Choroid plexus epithelial cell (primary cell): ENCODE results near the gene REPIN1.

Experiments
- DNase-seq: peaks from one replicate; pipeline ENCODE4 v3.0.0-alpha.2; 2010; ENCODE audit warnings: low read depth
- H3K4me3 ChIP-seq: 2 replicates; pipeline ENCODE4 v1.5.1; 2011; ENCODE audit warnings: low read depth, mild to moderate bottlenecking, control low read depth, low read length, moderate library complexity
- TF ChIP-seq, protein P1 (sequence below): conservative IDR thresholded peaks from 2 replicates; pipeline ENCODE4 v1.5.1; 2011; ENCODE audit warnings: low read depth, mild to moderate bottlenecking, control low read depth, inconsistent platforms, low read length, moderate library complexity

The REPIN1 gene

DNA sequence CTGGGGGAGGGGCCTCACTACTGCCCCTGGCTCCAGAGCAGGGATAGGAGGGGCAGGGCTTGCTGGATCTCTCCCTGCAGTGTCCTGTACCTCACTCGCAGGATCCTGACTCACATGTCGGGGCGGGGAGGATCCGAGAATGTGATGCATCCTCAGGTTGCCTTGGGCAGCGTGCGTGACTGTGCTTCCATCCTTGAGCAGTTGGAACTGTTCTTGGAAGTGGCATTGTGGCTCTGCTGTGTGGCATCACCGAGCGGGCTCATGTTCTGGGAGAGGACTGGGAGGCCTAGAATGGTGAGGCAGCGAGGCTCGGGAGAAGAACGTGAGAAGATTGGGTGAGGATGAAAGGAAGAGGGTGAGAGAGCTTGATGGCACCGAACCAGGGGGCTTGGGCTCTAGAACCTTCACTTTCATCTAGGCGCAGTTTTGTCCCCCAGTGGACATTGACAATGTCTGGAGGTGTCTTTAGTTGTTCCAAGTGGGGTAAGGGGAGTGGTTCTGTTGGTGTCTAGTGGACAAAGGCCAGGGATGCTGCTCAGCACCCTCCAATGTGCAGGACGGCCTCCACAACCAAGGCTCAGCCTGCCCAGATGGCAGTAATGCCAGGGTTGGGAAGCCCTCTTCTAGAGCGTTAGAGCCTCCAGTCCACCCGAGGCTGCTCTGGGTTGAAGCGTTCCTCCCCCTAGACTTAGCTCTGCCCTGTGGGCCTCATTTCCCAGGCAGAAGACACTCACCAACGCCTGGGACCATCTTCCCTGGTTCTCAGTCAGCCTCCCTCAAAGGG, 35.6 kb upstream of the REPIN1 start:
- DNase-seq = no peak
- TF ChIP-seq, protein P1, sequence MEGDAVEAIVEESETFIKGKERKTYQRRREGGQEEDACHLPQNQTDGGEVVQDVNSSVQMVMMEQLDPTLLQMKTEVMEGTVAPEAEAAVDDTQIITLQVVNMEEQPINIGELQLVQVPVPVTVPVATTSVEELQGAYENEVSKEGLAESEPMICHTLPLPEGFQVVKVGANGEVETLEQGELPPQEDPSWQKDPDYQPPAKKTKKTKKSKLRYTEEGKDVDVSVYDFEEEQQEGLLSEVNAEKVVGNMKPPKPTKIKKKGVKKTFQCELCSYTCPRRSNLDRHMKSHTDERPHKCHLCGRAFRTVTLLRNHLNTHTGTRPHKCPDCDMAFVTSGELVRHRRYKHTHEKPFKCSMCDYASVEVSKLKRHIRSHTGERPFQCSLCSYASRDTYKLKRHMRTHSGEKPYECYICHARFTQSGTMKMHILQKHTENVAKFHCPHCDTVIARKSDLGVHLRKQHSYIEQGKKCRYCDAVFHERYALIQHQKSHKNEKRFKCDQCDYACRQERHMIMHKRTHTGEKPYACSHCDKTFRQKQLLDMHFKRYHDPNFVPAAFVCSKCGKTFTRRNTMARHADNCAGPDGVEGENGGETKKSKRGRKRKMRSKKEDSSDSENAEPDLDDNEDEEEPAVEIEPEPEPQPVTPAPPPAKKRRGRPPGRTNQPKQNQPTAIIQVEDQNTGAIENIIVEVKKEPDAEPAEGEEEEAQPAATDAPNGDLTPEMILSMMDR = no peak
- H3K4me3 ChIP-seq = no peak overlapping the region

DNA sequence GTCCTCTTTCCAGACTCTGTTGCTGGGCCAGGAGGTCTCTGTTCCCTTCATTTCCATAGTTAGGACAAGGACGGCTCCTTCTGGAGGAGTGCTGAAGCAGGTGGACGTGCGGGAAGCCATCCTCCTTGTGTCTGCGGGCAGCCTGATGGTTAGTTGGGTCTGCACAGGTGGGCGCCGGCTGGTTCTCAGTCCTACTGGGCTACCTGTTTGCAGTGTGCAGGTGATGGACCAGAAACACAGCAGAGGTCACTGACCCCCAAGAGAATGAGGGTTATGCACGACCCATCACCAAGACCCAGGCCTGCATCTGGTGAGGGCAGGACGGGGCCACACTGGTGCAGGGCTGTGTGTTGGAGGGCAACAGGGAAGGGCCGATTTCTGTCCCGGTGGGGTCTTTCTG, 35.0 kb upstream of the REPIN1 start:
- DNase-seq = no peak
- no peak overlapping the region for H3K4me3 ChIP-seq
- TF ChIP-seq, protein P1 = no peak

DNA sequence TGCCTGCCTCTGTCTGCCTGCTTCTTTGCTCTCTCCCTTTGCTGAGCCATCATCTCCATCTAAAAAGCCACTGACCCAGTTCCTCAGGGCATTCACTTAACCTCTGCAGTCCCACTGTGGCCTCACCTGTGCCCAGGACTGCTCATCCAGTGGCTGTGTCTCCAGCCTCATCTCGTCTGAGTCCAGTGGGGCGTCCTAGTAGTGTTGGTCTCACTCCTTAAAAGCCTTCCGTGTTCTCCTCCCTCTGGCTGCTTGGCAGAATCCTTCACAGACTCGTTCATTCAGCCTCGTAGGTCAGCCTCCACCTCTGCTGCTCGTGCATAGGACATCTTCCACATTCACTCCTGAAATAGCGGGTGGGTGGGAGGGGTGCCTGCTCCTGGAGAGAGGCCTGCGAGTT, 34.5 kb upstream of the REPIN1 start:
- TF ChIP-seq, protein P1 = no peak
- DNase-seq = no peak
- no peak overlapping the region for H3K4me3 ChIP-seq

DNA sequence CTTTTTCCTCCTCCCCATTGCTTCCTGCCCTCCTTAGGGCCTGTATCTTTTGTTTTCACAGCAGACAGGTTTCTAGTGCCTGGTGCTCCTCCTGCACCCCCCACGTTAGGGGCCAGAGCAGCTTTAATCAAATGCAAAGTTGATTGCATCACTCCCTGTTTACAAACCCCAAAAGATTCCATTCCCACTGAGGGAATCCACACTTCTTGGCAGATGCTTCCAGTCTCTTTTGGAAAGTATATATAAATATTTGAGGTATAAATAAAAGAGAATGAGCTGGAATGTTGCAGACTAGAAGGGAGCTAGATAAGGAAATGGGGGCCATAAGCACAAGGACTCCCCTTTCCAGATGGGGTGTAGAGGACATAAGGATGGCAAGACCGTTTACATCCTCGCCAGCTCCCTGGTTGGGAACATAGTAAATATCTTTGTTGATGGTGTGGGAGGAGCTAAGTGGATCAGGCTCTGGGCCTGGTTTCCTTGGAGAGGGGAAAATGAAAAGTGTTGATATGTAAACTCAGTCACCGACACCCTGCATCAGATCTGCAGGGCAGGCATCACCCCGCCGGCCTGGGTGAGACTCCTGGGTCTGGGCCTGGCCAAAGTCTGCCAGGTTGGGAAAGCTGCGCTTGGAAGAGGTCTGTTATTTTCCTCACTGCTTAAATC, 33.4 kb upstream of the REPIN1 start:
- no peak overlapping the region for H3K4me3 ChIP-seq
- peak; percentile 77 for DNase-seq
- TF ChIP-seq, protein P1 = no peak

DNA sequence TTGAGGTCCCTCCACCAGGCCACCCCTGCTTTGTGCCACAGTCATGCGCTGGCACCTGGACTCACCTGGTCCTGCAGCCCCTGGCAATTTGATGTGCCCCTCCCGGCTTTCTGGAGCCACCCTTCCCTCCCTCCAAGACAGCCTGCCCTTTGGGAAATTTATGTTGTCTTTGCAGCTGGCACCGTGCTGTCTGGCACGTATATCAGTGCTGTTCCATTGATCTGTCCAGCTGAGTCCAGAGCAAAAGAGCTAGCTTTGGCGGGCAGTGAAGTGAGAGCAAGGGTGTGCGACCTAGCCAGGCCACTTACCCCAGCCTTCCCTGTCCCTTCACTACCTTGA, 32.9 kb upstream of the REPIN1 start:
- DNase-seq = no peak
- TF ChIP-seq, protein P1 = no peak
- H3K4me3 ChIP-seq = no peak overlapping the region

DNA sequence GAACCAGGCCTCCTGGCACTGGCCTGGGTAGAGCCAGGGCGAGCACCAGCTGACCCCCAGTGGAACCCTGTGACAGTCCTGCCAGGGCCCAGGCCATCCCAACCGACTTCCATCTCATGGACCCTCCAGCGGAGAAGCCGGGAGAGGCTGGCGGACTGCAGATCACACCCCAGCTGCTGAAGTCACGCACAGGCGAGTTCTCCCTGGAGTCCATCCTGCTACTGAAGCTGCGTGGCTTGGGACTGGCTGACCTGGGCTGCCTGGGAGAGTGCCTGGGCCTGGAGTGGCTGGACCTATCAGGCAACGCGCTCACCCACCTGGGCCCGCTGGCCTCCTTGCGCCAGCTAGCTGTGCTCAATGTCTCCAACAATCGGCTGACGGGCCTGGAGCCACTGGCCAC, 31.9 kb upstream of the REPIN1 start:
- no peak overlapping the region for H3K4me3 ChIP-seq
- TF ChIP-seq, protein P1 = no peak
- no peak for DNase-seq

DNA sequence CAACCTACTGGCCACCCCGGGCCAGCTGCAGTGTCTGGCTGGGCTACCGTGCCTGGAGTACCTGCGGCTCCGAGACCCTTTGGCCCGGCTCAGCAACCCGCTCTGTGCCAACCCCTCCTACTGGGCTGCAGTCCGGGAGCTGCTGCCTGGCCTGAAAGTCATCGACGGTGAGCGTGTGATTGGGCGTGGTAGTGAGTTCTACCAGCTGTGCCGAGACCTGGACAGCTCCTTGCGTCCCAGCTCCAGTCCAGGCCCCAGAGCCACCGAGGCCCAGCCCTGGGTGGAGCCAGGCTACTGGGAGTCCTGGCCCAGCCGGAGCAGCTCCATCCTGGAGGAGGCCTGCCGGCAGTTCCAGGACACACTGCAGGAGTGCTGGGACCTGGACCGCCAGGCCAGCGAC, 31.4 kb upstream of the REPIN1 start:
- DNase-seq = no peak
- no peak overlapping the region for H3K4me3 ChIP-seq
- TF ChIP-seq, protein P1 = no peak
